ENCODE measurements around the gene GPR137. TPM values are rescaled to one million over a fixed set of nuclear protein-coding genes. Genes with fewer than 3 reads are reported as not detected.

Gene GPR137
- total RNA-seq, 1 donor from 2014 or later, result 56.5 TPM

DNA sequence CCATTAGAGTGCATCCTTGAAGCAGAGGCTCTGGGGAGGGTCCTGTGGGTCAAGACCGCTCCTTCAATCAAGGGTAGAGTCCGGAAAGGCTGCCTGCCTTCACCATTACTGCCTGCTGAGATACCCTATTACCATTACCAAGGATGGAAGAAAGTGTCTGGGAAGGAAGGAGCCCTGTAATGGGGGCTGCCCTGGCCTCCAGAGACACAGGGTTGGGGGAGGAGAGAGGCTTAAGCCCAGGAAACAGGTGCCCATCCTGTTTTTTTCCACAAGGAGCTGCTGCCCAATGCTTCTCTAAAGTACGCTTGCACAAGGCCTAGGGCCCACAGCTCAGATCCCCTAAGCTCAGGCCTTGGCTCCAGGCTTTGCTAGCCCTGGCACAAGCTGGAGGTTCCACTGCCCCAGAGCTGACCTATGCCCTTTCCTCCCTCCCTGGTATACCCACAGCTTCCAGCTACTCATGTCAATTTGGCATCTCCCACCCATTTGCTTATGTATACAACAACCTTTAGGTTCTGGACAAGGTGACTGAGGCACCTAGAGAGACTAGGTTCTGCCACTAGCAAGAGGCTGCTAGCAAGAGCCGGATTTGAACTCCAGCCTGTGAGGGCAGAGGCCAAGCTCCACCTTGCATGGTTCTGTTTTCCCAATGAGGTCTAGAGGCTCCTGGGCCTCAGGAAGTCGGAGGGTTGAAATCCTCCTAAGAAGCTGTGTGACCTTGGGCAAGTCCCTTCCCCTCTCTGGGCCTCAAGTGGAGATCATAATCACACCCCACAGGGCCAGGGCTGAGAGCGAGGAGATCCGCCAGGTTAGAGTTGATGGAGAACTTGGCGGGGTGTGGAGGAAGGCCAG is 35.9 kb upstream of the GPR137 start:
- Mint-ChIP-seq H3K27me3 (peaks cover 3% of the 10 kb centered on the region), H3K4me1 (ENCODE audit: low read depth) (peaks cover 11% of the 10 kb centered on the region), H3K36me3 (ENCODE audit: insufficient read depth) (no peaks in the 10 kb centered on the region), H3K9me3 (ENCODE audit: low read depth) (no peaks in the 10 kb centered on the region), H3K4me3 (ENCODE audit: low read depth) (peak overlapping the region; percentile 33), H3K27ac (no peak overlapping the region)
- no peak for DNase-seq (ENCODE audit: low spot score, unreplicated experiment)
- TF ChIP-seq, protein P1, sequence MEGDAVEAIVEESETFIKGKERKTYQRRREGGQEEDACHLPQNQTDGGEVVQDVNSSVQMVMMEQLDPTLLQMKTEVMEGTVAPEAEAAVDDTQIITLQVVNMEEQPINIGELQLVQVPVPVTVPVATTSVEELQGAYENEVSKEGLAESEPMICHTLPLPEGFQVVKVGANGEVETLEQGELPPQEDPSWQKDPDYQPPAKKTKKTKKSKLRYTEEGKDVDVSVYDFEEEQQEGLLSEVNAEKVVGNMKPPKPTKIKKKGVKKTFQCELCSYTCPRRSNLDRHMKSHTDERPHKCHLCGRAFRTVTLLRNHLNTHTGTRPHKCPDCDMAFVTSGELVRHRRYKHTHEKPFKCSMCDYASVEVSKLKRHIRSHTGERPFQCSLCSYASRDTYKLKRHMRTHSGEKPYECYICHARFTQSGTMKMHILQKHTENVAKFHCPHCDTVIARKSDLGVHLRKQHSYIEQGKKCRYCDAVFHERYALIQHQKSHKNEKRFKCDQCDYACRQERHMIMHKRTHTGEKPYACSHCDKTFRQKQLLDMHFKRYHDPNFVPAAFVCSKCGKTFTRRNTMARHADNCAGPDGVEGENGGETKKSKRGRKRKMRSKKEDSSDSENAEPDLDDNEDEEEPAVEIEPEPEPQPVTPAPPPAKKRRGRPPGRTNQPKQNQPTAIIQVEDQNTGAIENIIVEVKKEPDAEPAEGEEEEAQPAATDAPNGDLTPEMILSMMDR (IDR thresholded peaks at IDR 0.05; ENCODE audit: unreplicated experiment), result no peak

DNA sequence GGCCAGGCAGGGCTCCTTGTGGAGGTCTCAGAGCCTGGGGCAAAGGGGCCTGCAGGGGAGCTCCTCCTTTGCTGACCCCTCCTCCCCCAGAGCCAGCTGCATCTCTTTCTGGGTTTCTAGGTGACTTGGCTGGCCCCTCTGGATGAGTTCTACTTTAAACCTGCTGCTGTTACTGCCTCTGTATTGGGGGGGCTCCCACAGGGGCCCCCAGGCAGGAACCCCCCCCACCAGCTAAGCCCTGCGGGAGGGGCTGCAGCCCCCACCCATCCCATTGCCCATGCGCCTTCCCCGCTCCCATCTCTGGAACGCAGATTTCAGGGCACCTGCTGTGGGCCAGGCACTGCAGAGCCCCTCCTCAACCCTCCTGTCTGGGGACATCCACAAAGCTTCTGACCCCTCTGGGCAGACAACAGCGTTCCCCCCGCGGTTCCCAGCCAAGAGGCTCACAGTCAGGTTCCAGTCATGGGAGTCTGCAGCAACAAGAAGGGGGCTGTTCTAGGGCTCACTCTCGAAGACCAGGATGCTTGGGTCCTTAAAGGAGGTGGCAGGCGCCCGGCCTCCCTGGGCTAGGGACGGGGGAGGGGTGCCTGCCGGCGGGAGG is 35.1 kb upstream of the GPR137 start:
- H3K27ac Mint-ChIP-seq, result no peak overlapping the region
- H3K36me3 Mint-ChIP-seq (ENCODE audit: insufficient read depth), result no peaks in the 10 kb centered on the region
- DNase-seq (ENCODE audit: low spot score, unreplicated experiment), result no peak
- H3K27me3 Mint-ChIP-seq, result peaks cover 3% of the 10 kb centered on the region
- TF ChIP-seq, protein P1 (IDR thresholded peaks at IDR 0.05; ENCODE audit: unreplicated experiment), result no peak
- H3K4me1 Mint-ChIP-seq (ENCODE audit: low read depth), result peaks cover 11% of the 10 kb centered on the region
- H3K9me3 Mint-ChIP-seq (ENCODE audit: low read depth), result no peaks in the 10 kb centered on the region
- peak overlapping the region; percentile 44 for H3K4me3 Mint-ChIP-seq (ENCODE audit: low read depth)

DNA sequence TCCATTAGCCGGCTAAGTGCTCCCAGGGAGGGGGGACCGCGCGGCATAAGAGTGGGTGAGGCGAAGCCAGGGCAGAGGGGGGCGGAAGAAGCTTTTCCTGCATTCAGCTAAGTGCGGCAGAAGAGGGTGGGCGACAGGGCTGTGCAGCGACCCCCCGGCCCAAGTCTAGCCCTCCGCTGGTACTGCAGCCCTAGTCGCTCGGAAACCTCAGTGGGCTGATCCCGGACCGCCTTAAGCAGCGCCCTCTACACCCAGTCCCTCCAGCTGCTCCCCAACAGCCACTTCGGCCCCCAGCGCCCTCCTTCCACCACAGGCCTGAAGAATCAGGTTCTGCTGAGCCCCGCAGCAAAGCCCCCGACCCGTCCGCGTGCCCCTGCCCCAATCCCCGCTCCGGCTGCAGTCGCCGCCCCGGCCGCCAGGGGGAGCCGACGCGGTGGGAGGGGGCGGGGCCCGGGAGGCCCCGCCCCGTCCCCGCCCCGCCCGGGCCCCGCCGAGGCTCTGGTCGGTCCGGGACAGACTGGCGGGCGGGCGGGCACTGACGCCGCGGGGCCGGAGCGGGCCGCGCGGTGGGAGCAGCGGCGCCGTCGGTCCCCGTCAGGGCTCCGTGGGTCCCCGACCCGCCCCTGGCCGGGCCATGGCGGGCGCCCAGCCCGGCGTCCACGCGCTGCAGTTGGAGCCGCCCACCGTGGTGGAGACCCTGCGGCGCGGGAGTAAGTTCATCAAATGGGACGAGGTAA is 34.5 kb upstream of the GPR137 start, which contains the start of gene PLCB3:
PLCB3 (plus strand) TSS at position 515 of the 737 bp plus-strand sequence; CDS start at position 635, 120 bp downstream.
- peaks cover 3% of the 10 kb centered on the region for H3K27me3 Mint-ChIP-seq
- H3K9me3 Mint-ChIP-seq (ENCODE audit: low read depth), result no peaks in the 10 kb centered on the region
- TF ChIP-seq, protein P1 (IDR thresholded peaks at IDR 0.05; ENCODE audit: unreplicated experiment), result peak; percentile 79
- DNase-seq (ENCODE audit: low spot score, unreplicated experiment), result peak; percentile 66
- H3K4me3 Mint-ChIP-seq (ENCODE audit: low read depth), result peak within 1 kb of the TSS; percentile 82
- H3K27ac Mint-ChIP-seq, result no peak within 1 kb of the TSS
- H3K36me3 Mint-ChIP-seq (ENCODE audit: insufficient read depth), result no peaks in the 10 kb centered on the region
- peaks cover 11% of the 10 kb centered on the region for H3K4me1 Mint-ChIP-seq (ENCODE audit: low read depth)

DNA sequence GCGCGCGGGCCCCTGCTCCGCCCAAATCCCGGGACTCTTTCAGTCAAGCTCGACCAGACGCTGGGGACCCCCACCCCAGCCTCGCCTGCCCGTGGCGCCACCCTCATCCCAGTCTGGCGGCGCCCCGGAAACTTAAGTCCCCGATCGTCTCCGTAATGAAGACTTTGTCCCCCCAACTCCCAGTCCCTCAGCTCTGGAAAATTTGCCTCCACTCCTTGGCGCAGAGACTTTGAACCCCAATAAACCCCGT is 34.0 kb upstream of the GPR137 start:
- peak overlapping the region; percentile 82 for H3K4me3 Mint-ChIP-seq (ENCODE audit: low read depth)

More for the DNA sequence above, 34.0 kb upstream of the GPR137 start:
- no peak for DNase-seq (ENCODE audit: low spot score, unreplicated experiment)
- Mint-ChIP-seq H3K4me1 (ENCODE audit: low read depth) (peaks cover 11% of the 10 kb centered on the region), H3K27me3 (peaks cover 3% of the 10 kb centered on the region), H3K9me3 (ENCODE audit: low read depth) (no peaks in the 10 kb centered on the region), H3K27ac (no peak overlapping the region), H3K36me3 (ENCODE audit: insufficient read depth) (no peaks in the 10 kb centered on the region)
- TF ChIP-seq, protein P1 (IDR thresholded peaks at IDR 0.05; ENCODE audit: unreplicated experiment), result no peak

All from progenitor cell of endocrine pancreas (in vitro differentiated cells).